Natural killer cell (primary cell): Measurements from ENCODE around the gene PPFIBP2. TPM values are rescaled to one million over a fixed set of nuclear protein-coding genes. Genes with fewer than 3 reads are reported as not detected.

Experiments
- ATAC-seq, 3 donors: fragments of 150-1000 bp in 2 of 3; fragments of 200-7000 bp in 1 of 3; cut with Tn5 transposase; 1 replicate in 1 of 3; 2 replicates in 2 of 3; pipeline ENCODE4 v1.10.0; 2021; ENCODE audit warnings: mild to moderate bottlenecking in 2 of 3, moderate library complexity in 2 of 3
- DNase-seq, 2 donors: peaks; one replicate each; pipeline versions ENCODE4 v3.0.0 to v3.0.0-alpha.2; 2013 to 2021; ENCODE audit warnings: mixed read lengths in 1 of 2
- H3K27ac ChIP-seq: one replicate; pipeline ENCODE4 v1.5.1; 2013; ENCODE audit warnings: mild to moderate bottlenecking, low read length
- H3K27me3 ChIP-seq: one replicate; pipeline ENCODE4 v1.6.1; 2013; ENCODE audit warnings: low read length; ENCODE audit not compliant: control insufficient read depth, insufficient read depth
- H3K36me3 ChIP-seq: one replicate; pipeline ENCODE4 v1.6.1; 2013; ENCODE audit warnings: low read length; ENCODE audit not compliant: control insufficient read depth, insufficient read depth
- H3K4me1 ChIP-seq: one replicate; pipeline ENCODE4 v1.6.1; 2013; ENCODE audit warnings: low read length; ENCODE audit not compliant: control insufficient read depth, insufficient read depth
- H3K4me3 ChIP-seq: one replicate; pipeline ENCODE4 v1.5.1; 2013; ENCODE audit warnings: low read length
- H3K9me3 ChIP-seq: one replicate; pipeline ENCODE4 v1.6.1; 2013; ENCODE audit warnings: low read length; ENCODE audit not compliant: control insufficient read depth, insufficient read depth
- H3K27ac Mint-ChIP-seq, 2 donors: one replicate each; pipeline ENCODE4 v1.8.0; 2022; ENCODE audit warnings: mild to moderate bottlenecking in 2 of 2, mixed read lengths in 2 of 2, moderate library complexity in 1 of 2
- H3K27me3 Mint-ChIP-seq, 2 donors: one replicate each; pipeline ENCODE4 v1.8.0; 2022; ENCODE audit warnings: low read depth in 2 of 2, mixed read lengths in 2 of 2
- H3K36me3 Mint-ChIP-seq: one replicate; pipeline ENCODE4 v1.8.0; 2022; ENCODE audit warnings: mixed read lengths
- H3K4me1 Mint-ChIP-seq, 2 donors: one replicate each; pipeline ENCODE4 v1.8.0; 2022; ENCODE audit warnings: mixed read lengths in 2 of 2
- H3K4me3 Mint-ChIP-seq: one replicate; pipeline ENCODE4 v1.8.0; 2022; ENCODE audit warnings: mild to moderate bottlenecking, moderate library complexity, mixed read lengths
- H3K9me3 Mint-ChIP-seq, 2 donors: one replicate each; pipeline ENCODE4 v1.8.0; 2022; ENCODE audit warnings: mixed read lengths in 2 of 2
- WGBS: methylation state at CpG from one replicate; pipeline ENCODE4 v1.1.7; 2013; ENCODE audit warnings: missing lambda C conversion rate; ENCODE audit not compliant: insufficient coverage; 5-methylcytosine and 5-hydroxymethylcytosine counted together
- intact Hi-C: fragments of 100-400 bp; cut with micrococcal nuclease; formaldehyde crosslinking; loops from one replicate; pipeline ENCODE4 v1.14.2; 2022
- total RNA-seq, 4 donors: library from RNA; stranded (reverse); fragments of 120-200 nt in 1 of 4; gene quantifications; one replicate each; pipeline versions ENCODE4 v1.2.3 to v1.2.4, GENCODE V29; 2013 to 2022
- TF ChIP-seq, protein P1 (sequence below): fragments of 200-600 bp; IDR thresholded peaks from one replicate; pipeline ENCODE4 v1.8.0; 2022; ENCODE audit warnings: antibody characterized with exemption

The PPFIBP2 gene
- total RNA-seq, 3 donors from 2014 or later (not counting 1 experiment from before 2014, with no cell fraction given): 15.1 to 23.7 (median 23.1) TPM

DNA sequence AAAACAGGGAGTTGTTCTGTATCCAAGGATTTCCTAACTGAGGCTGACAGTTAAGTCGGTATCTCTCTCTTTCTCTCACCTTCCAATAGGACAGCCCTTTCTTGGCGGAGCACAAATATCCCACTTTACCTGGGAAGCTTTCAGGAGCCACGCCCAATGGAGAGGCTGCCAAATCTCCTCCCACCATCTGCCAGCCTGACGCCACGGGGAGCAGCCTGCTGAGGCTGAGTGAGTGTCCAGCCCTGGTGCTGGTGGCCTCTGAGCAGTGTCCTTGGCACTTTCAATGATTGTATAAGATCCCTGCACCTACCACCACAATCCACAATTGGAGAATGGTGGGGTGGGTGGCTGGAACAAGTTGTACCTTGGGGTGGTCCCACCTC is 125.8 kb downstream of the PPFIBP2 start:
- intact Hi-C loops: no loop called here
- 92% methylated on average over 5 of the region's 5 CpGs for WGBS
- no peak overlapping the region for H3K27ac Mint-ChIP-seq

GRCh38 chr11:7640816-7641215 is 127.0 kb downstream of the PPFIBP2 start:
- DNase-seq (no peak), ATAC-seq (no peak)
- no peaks in the 10 kb centered on the region for H3K4me1 Mint-ChIP-seq
- Histone ChIP-seq H3K4me3 (no peak overlapping the region), H3K27me3 (no peaks in the 10 kb centered on the region), H3K36me3 (peaks cover 12% of the 10 kb centered on the region), H3K27ac (no peak overlapping the region), H3K4me1 (no peaks in the 10 kb centered on the region), H3K9me3 (no peaks in the 10 kb centered on the region)
- H3K27me3 Mint-ChIP-seq: no peaks in the 10 kb centered on the region
- H3K9me3 Mint-ChIP-seq: no peaks in the 10 kb centered on the region
- no peaks in the 10 kb centered on the region for H3K36me3 Mint-ChIP-seq
- H3K4me3 Mint-ChIP-seq: no peak overlapping the region
- intact Hi-C loops: no loop called here
- 91% methylated on average over 4 of the region's 6 CpGs for WGBS
- H3K27ac Mint-ChIP-seq: no peak overlapping the region
- TF ChIP-seq, protein P1, sequence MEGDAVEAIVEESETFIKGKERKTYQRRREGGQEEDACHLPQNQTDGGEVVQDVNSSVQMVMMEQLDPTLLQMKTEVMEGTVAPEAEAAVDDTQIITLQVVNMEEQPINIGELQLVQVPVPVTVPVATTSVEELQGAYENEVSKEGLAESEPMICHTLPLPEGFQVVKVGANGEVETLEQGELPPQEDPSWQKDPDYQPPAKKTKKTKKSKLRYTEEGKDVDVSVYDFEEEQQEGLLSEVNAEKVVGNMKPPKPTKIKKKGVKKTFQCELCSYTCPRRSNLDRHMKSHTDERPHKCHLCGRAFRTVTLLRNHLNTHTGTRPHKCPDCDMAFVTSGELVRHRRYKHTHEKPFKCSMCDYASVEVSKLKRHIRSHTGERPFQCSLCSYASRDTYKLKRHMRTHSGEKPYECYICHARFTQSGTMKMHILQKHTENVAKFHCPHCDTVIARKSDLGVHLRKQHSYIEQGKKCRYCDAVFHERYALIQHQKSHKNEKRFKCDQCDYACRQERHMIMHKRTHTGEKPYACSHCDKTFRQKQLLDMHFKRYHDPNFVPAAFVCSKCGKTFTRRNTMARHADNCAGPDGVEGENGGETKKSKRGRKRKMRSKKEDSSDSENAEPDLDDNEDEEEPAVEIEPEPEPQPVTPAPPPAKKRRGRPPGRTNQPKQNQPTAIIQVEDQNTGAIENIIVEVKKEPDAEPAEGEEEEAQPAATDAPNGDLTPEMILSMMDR: no peak

More for the DNA sequence above, 125.8 kb downstream of the PPFIBP2 start:
- H3K9me3 Mint-ChIP-seq: no peaks in the 10 kb centered on the region
- Histone ChIP-seq H3K27me3 (no peaks in the 10 kb centered on the region), H3K27ac (no peak overlapping the region), H3K36me3 (peaks cover 12% of the 10 kb centered on the region), H3K4me3 (no peak overlapping the region), H3K9me3 (no peaks in the 10 kb centered on the region), H3K4me1 (no peaks in the 10 kb centered on the region)
- no peak for ATAC-seq
- no peak for DNase-seq
- no peaks in the 10 kb centered on the region for H3K27me3 Mint-ChIP-seq
- H3K36me3 Mint-ChIP-seq: no peaks in the 10 kb centered on the region
- H3K4me1 Mint-ChIP-seq: no peaks in the 10 kb centered on the region
- TF ChIP-seq, protein P1: no peak
- no peak overlapping the region for H3K4me3 Mint-ChIP-seq

- no peak for DNase-seq
- Mint-ChIP-seq H3K4me1 (no peaks in the 10 kb centered on the region), H3K9me3 (no peaks in the 10 kb centered on the region), H3K4me3 (no peak overlapping the region), H3K27me3 (no peaks in the 10 kb centered on the region), H3K27ac (no peak overlapping the region), H3K36me3 (no peaks in the 10 kb centered on the region)
- no peak for ATAC-seq
- intact Hi-C loops: no loop called here
- TF ChIP-seq, protein P1: no peak
- Histone ChIP-seq H3K27ac (no peak overlapping the region), H3K4me1 (no peaks in the 10 kb centered on the region), H3K27me3 (no peaks in the 10 kb centered on the region), H3K9me3 (no peaks in the 10 kb centered on the region), H3K4me3 (no peak overlapping the region), H3K36me3 (peaks cover 9% of the 10 kb centered on the region)
- WGBS: 73% methylated on average over 4 of the region's 4 CpGs
Measured at GRCh38 chr11:7642747-7643146, 128.9 kb downstream of the PPFIBP2 start.

DNA sequence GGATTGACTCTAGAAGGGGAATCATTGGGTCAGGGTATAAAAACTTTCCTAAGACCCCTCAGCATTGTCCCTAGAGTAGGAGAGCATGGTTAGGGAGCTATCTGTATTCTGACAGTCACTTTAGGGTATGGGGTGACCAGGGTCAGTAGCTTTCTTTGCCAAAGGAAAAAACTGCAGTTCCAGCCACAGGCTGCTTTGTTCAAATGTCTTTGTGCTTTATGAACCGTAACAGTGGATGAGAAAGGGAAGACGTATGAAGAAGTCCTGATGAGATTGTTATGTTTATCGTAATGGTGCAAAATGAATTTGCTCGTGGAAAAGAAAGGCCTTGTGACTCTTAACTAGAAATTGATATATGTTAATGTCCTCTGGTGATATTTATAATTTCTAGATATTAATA is 129.5 kb downstream of the PPFIBP2 start:
- Mint-ChIP-seq H3K27me3 (no peaks in the 10 kb centered on the region), H3K4me3 (no peak overlapping the region), H3K36me3 (no peaks in the 10 kb centered on the region), H3K27ac (no peak overlapping the region), H3K9me3 (no peaks in the 10 kb centered on the region), H3K4me1 (no peaks in the 10 kb centered on the region)
- intact Hi-C loops: no loop called here
- WGBS: 94% methylated on average over 4 of the region's 4 CpGs
- no peaks in the 10 kb centered on the region for H3K9me3 ChIP-seq
- H3K27me3 ChIP-seq: no peaks in the 10 kb centered on the region
- H3K36me3 ChIP-seq: peaks cover 9% of the 10 kb centered on the region
- TF ChIP-seq, protein P1: no peak
- DNase-seq (no peak), ATAC-seq (no peak)
- no peaks in the 10 kb centered on the region for H3K4me1 ChIP-seq
- no peak overlapping the region for H3K4me3 ChIP-seq
- no peak overlapping the region for H3K27ac ChIP-seq
